SK-N-SH treated with all-trans-retinoic acid at 6 μM for 48 hours (cell line): ENCODE results near the gene PDCD1LG2.

Experiments used
- ATAC-seq: fragments of 200-7000 bp; cut with Tn5 transposase; 3 replicates; pipeline ENCODE4 v1.9.1; 2020; ENCODE audit warnings: mild to moderate bottlenecking, moderate library complexity
- ARNTL ChIP-seq: fragments of 450-650 bp; formaldehyde crosslinking; IDR thresholded peaks from 2 replicates; pipeline ENCODE4 v1.5.0; 2020; ENCODE audit warnings: low read depth, mild to moderate bottlenecking, moderate library complexity, borderline replicate concordance
- BACH2 ChIP-seq: fragments of 250-450 bp; sonication (Bioruptor Pico); IDR thresholded peaks from 2 replicates; pipeline ENCODE4 v1.9.0; 2021; ENCODE audit warnings: mild to moderate bottlenecking, borderline replicate concordance
- CREB5 ChIP-seq: fragments of 250-450 bp; sonication (Bioruptor Pico); IDR thresholded peaks from 2 replicates; pipeline ENCODE4 v1.5.1; 2020; ENCODE audit warnings: low read depth, mild to moderate bottlenecking, moderate library complexity
- CSDC2 ChIP-seq: fragments of 250-450 bp; sonication (Bioruptor Pico); IDR thresholded peaks from 2 replicates; pipeline ENCODE4 v1.5.0; 2020; ENCODE audit warnings: mild to moderate bottlenecking, moderate library complexity
- ESRRG ChIP-seq: fragments of 250-450 bp; sonication (Bioruptor Pico); IDR thresholded peaks from 2 replicates; pipeline ENCODE4 v1.6.1; 2021; ENCODE audit warnings: mild to moderate bottlenecking
- GLIS3 ChIP-seq: fragments of 250-450 bp; sonication (Bioruptor Pico); IDR thresholded peaks from 2 replicates; pipeline ENCODE4 v1.5.0; 2020; ENCODE audit warnings: mild to moderate bottlenecking, moderate library complexity
- ISL1 ChIP-seq: fragments of 250-450 bp; sonication (Bioruptor Pico); IDR thresholded peaks from 2 replicates; pipeline ENCODE4 v2.1.2; 2022; ENCODE audit warnings: mild to moderate bottlenecking, moderate library complexity
- OSR1 ChIP-seq: fragments of 250-450 bp; sonication (Bioruptor Pico); IDR thresholded peaks from 2 replicates; pipeline ENCODE4 v1.8.0; 2022; ENCODE audit warnings: moderate library complexity, mild to moderate bottlenecking, inconsistent platforms
- PATZ1 ChIP-seq: fragments of 250-450 bp; sonication (Bioruptor Pico); IDR thresholded peaks from 2 replicates; pipeline ENCODE4 v1.8.0; 2020; ENCODE audit warnings: mild to moderate bottlenecking, moderate library complexity, borderline replicate concordance
- PPARA ChIP-seq: fragments of 250-450 bp; sonication (Bioruptor Pico); IDR thresholded peaks from 2 replicates; pipeline ENCODE4 v1.5.0; 2020; ENCODE audit warnings: mild to moderate bottlenecking, borderline replicate concordance
- RARB ChIP-seq: fragments of 250-450 bp; sonication (Bioruptor Pico); IDR thresholded peaks from 2 replicates; pipeline ENCODE4 v1.8.0; 2021; ENCODE audit warnings: mild to moderate bottlenecking, moderate library complexity
- SNAI2 ChIP-seq: fragments of 250-450 bp; sonication (Bioruptor Pico); IDR thresholded peaks from 2 replicates; pipeline ENCODE4 v1.5.0; 2020; ENCODE audit warnings: mild to moderate bottlenecking, moderate library complexity
- TCF4 ChIP-seq: fragments of 250-450 bp; sonication (Bioruptor Pico); IDR thresholded peaks from 2 replicates; pipeline ENCODE4 v1.8.0; 2021; ENCODE audit warnings: mild to moderate bottlenecking, moderate library complexity, borderline replicate concordance
- TOX ChIP-seq: fragments of 250-450 bp; sonication (Bioruptor Pico); IDR thresholded peaks from 2 replicates; pipeline ENCODE4 v1.8.0; 2021; ENCODE audit warnings: mild to moderate bottlenecking, moderate library complexity, borderline replicate concordance
- TSHZ2 ChIP-seq: fragments of 250-450 bp; sonication (Bioruptor Pico); IDR thresholded peaks from 2 replicates; pipeline ENCODE4 v1.5.0; 2020; ENCODE audit warnings: mild to moderate bottlenecking, moderate library complexity
- ZC3H10 ChIP-seq: fragments of 250-450 bp; sonication (Bioruptor Pico); IDR thresholded peaks from 2 replicates; pipeline ENCODE4 v1.5.1; 2021; ENCODE audit warnings: mild to moderate bottlenecking, moderate library complexity
- ZFP3 ChIP-seq: fragments of 250-450 bp; sonication (Bioruptor Pico); IDR thresholded peaks from 2 replicates; pipeline ENCODE4 v1.5.0; 2020; ENCODE audit warnings: mild to moderate bottlenecking, moderate library complexity
- ZFP30 ChIP-seq: fragments of 450-650 bp; formaldehyde crosslinking; IDR thresholded peaks from 2 replicates; pipeline ENCODE4 v1.5.0; 2022; ENCODE audit warnings: mild to moderate bottlenecking, moderate library complexity
- ZNF565 ChIP-seq: fragments of 450-650 bp; formaldehyde crosslinking; conservative IDR thresholded peaks from 2 replicates; pipeline ENCODE4 v1.5.0; 2020; ENCODE audit warnings: low read depth, mild to moderate bottlenecking, moderate library complexity
- ZNF70 ChIP-seq: fragments of 450-650 bp; formaldehyde crosslinking; IDR thresholded peaks from 2 replicates; pipeline ENCODE4 v1.5.0; 2020; ENCODE audit warnings: mild to moderate bottlenecking, moderate library complexity
- ZNF8 ChIP-seq: fragments of 450-650 bp; formaldehyde crosslinking; IDR thresholded peaks from 2 replicates; pipeline ENCODE4 v1.5.0; 2020; ENCODE audit warnings: mild to moderate bottlenecking, moderate library complexity
- TF ChIP-seq, protein P1 (sequence below): fragments of 250-450 bp; sonication (Bioruptor Pico); IDR thresholded peaks from 2 replicates; pipeline ENCODE4 v1.5.1; 2021; ENCODE audit warnings: mild to moderate bottlenecking, moderate library complexity

PDCD1LG2 gene

GRCh38 chr9:5466766-5467165, 43.6 kb upstream of the PDCD1LG2 start (continued):
- TF ChIP-seq OSR1 (CRISPR knock-in tag) (no peak), PATZ1 (no peak)
- TF ChIP-seq, all 23 proteins: peak for 0

DNA sequence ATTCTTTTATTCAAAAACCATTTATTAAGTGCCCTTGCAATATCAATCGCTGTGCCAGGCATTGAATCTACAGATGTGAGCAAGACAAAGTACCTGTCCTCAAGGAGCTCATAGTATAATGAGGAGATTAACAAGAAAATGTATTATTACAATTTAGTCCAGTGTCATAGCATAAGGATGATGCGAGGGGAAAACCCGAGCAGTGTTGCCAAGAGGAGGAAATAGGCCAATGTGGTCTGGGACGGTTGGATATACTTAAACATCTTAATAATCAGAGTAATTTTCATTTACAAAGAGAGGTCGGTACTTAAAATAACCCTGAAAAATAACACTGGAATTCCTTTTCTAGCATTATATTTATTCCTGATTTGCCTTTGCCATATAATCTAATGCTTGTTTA, 41.5 kb upstream of the PDCD1LG2 start:
- no peak for ATAC-seq
- TF ChIP-seq PPARA (CRISPR knock-in tag) (no peak), GLIS3 (no peak), CREB5 (no peak), ZFP3 (no peak), RARB (no peak), TCF4 (CRISPR knock-in tag) (no peak), ZNF565 (CRISPR knock-in tag) (no peak), BACH2 (CRISPR knock-in tag) (no peak), ZNF70 (CRISPR knock-in tag) (no peak), ZNF8 (CRISPR knock-in tag) (no peak), ISL1 (CRISPR knock-in tag) (no peak), SNAI2 (CRISPR knock-in tag) (no peak), TSHZ2 (CRISPR knock-in tag) (no peak), ESRRG (no peak)
- TF ChIP-seq, protein P1, sequence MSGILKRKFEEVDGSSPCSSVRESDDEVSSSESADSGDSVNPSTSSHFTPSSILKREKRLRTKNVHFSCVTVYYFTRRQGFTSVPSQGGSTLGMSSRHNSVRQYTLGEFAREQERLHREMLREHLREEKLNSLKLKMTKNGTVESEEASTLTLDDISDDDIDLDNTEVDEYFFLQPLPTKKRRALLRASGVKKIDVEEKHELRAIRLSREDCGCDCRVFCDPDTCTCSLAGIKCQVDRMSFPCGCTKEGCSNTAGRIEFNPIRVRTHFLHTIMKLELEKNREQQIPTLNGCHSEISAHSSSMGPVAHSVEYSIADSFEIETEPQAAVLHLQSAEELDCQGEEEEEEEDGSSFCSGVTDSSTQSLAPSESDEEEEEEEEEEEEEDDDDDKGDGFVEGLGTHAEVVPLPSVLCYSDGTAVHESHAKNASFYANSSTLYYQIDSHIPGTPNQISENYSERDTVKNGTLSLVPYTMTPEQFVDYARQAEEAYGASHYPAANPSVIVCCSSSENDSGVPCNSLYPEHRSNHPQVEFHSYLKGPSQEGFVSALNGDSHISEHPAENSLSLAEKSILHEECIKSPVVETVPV (CRISPR knock-in tag), result no peak

GRCh38 chr9:5470122-5470521, 40.2 kb upstream of the PDCD1LG2 start:
- ATAC-seq, result peak; percentile 45; the same call in 1 of the 3 replicates
- TF ChIP-seq ARNTL (CRISPR knock-in tag) (no peak), ZFP3 (no peak), ESRRG (no peak), TCF4 (CRISPR knock-in tag) (no peak), TSHZ2 (CRISPR knock-in tag) (no peak), ZC3H10 (no peak), SNAI2 (CRISPR knock-in tag) (no peak), OSR1 (CRISPR knock-in tag) (no peak), ZFP30 (CRISPR knock-in tag) (no peak), CSDC2 (CRISPR knock-in tag) (no peak), ZNF8 (CRISPR knock-in tag) (no peak), PPARA (CRISPR knock-in tag) (no peak), ISL1 (CRISPR knock-in tag) (no peak), TOX (no peak)
- TF ChIP-seq, protein P1 (CRISPR knock-in tag), result no peak
- TF ChIP-seq, all 23 proteins: peak for 0
